Skin epidermis (tissue), 12 donors: ENCODE measurements around the gene STX1A.
"Not testable (repeated sequence)": the region's sequence is repeated elsewhere in the genome, so short reads cannot be mapped to it uniquely, and the experiment has no call there.

Experiments
- H3K27ac ChIP-seq, 21 experiments: fragments of 200-600 bp; sonication (generic) in 11 of 21; one replicate each; pipeline ENCODE4 v1.5.0; 2020; ENCODE audit warnings: mild to moderate bottlenecking in 3 of 21, inconsistent platforms in 2 of 21, moderate library complexity in 2 of 21
- H3K4me3 ChIP-seq, 7 experiments: fragments of 200-600 bp; sonication (generic) in 2 of 7; one replicate each; pipeline ENCODE4 v1.5.0; 2020; ENCODE audit warnings: inconsistent platforms in 2 of 7, mild to moderate bottlenecking in 2 of 7, moderate library complexity in 1 of 7

STX1A gene

GRCh38 chr7:73696372-73696771, 23.1 kb downstream of the STX1A start:
- Histone ChIP-seq H3K4me3 (no peak overlapping the region), H3K27ac (no peak overlapping the region)

GRCh38 chr7:73690646-73691045, 28.8 kb downstream of the STX1A start:
- Histone ChIP-seq H3K4me3 (no peak overlapping the region), H3K27ac (no peak overlapping the region)

- H3K4me3 ChIP-seq = no peak overlapping the region
- H3K27ac ChIP-seq = no peak overlapping the region
Observed at GRCh38 chr7:73688288-73688687, 31.2 kb downstream of the STX1A start.

- no peak overlapping the region for H3K4me3 ChIP-seq
Observed at GRCh38 chr7:73685311-73685710, 34.2 kb downstream of the STX1A start.

GRCh38 chr7:73683788-73684693, 35.4 kb downstream of the STX1A start:
- Histone ChIP-seq H3K27ac (peak overlapping the region; percentile 44 to 93 (median 86)), H3K4me3 (peak overlapping the region; percentile 70 to 98 (median 90))

More at GRCh38 chr7:73685311-73685710, 34.2 kb downstream of the STX1A start:
- H3K27ac ChIP-seq = no peak overlapping the region

DNA sequence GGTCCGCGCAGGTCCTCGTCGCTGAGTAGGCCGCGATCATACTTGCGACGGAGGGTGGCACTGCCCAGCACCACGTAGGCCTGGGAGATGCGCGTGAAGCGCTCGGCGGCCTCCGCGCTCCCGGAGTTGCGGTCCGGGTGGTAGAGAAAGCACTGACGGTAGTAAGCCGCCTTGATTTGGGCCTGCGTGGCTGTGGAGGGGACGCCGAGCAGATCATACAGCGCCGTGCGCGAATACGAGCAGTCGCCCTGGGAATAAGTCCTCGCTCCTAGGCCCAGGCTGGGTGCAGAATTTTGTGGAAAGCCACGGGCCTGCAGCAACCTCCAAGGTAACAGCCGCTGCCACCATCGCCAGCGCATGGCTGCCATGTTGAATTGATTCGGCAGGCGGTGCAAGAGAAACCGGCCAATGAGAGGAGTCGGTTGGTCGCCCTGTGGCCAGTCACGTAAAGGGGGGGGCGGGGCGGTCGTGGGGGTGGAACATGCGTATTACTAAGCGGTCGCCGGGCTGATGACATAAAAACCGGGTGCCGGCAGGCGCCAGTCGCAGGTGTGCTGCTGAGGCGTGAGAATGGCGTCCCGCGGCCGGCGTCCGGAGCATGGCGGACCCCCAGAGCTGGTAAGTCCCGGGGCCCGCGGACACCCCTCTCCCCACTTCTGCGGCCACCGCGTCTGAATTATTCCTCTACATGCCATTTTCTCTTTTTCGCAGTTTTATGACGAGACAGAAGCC, 36.2 kb downstream of the STX1A start, which contains the start of the genes BUD23 and DNAJC30:
BUD23 (plus strand) TSS at position 542 of the 732 bp plus-strand sequence; CDS start at position 571, 29 bp downstream.
DNAJC30 (minus strand) TSS at position 398 of the 732 bp plus-strand sequence; CDS start at position 368, 30 bp downstream.
- Histone ChIP-seq H3K4me3 (peak within 1 kb of the TSS; percentile 70 to 98 (median 90)), H3K27ac (peak within 1 kb of the TSS; percentile 70 to 93 (median 86))

DNA sequence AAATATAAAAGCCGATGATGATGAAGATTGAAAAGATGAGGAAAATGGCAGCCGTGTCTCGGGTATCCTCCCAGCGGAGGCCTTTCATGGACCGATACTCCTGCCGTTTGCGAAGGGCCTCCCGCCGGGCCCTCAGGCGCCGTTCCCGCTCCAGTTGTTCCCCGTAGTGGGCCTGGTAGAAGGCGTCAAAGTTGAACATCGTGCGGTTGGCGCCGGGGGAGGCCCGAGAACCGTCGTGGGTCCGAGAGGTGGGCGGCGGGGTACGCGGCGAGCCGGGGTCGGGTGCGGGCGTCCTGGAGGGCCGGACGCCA, 36.8 kb downstream of the STX1A start:
- Histone ChIP-seq H3K4me3 (peak overlapping the region; percentile 70 to 98 (median 90)), H3K27ac (peak overlapping the region; percentile 70 to 93 (median 86))

- no peak overlapping the region for H3K4me3 ChIP-seq
- H3K27ac ChIP-seq = no peak overlapping the region
Observed at GRCh38 chr7:73681031-73681430, 38.4 kb downstream of the STX1A start.

DNA sequence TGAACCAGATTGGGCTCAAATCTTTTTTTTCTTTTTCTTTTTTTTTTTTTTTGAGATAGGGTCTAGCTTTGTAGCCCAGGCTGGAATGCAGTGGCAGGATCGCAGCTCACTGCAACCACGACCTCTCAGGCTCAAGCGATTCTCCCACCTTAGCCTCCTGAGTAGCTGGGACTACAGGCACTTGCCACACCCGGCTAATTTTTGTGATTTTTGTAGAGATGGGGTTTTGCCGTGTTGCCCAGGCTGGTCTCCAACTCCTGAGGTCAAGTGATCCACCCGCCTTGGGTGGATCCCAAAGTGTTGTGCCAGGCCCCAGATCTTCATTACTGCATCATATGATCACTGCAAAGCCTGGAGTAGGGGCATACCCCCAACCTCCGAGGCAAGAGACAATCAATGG, 39.0 kb downstream of the STX1A start:
- no peak overlapping the region for H3K4me3 ChIP-seq
- no peak overlapping the region for H3K27ac ChIP-seq

DNA sequence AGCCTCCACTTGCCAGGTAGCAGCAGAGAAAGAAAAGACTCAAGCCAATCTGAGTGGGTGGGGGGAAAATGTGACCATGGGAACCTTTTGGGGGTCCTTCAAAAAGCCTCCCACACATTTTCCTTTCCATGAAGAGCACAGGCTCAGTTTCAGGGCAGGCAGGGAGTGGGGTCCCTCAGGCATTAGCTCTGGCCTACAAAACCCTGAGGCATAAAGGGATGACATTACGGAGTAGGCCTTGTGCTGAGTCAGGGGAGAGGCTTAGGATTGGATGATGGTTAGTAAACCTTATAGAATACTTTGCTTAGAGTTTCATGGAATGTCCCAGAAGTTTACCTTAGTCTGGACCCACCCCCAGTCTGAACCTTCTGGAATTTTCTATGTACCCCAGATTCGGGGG, 39.8 kb downstream of the STX1A start:
- no peak overlapping the region for H3K27ac ChIP-seq

GRCh38 chr7:73678862-73679261, 40.6 kb downstream of the STX1A start:
- H3K4me3 ChIP-seq = no peak overlapping the region
- no peak overlapping the region for H3K27ac ChIP-seq

More for the DNA sequence above, 39.8 kb downstream of the STX1A start:
- H3K4me3 ChIP-seq = no peak overlapping the region

GRCh38 chr7:73676062-73676461, 43.4 kb downstream of the STX1A start:
- not testable (repeated sequence) for H3K4me3 ChIP-seq, H3K27ac ChIP-seq

DNA sequence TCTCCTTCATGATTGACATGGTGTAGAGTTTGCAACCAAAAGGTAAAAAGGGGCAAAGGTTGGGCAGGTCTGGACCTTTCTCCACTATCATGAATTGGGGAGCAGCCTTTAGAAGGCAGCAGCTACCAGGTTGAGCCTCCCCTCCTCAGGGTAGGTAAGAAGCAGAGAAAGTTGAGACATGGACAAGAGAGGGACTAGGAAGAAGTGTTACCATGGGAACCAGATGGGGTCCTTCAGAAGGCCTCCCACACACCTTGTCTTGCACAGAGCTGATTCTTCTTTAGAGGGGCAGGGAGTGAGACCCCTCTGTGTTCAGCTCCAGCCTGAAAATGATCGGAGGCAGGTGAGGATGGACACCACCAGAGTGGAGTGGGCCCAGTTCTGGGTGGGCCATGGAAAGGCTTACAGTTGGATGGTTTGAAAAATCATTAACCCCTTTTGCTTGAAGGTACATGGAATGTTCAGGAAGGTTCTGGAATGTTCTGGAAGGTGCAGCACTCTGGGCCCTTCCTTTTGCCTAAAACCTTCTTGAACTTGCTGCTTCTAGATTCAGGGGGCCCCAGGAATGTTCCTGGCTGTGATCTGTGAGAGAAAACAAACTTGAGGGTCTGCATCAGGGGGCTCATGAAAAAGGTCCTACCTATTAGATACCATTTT, 44.9 kb downstream of the STX1A start:
- Histone ChIP-seq H3K4me3 (no peak overlapping the region), H3K27ac (no peak overlapping the region)

DNA sequence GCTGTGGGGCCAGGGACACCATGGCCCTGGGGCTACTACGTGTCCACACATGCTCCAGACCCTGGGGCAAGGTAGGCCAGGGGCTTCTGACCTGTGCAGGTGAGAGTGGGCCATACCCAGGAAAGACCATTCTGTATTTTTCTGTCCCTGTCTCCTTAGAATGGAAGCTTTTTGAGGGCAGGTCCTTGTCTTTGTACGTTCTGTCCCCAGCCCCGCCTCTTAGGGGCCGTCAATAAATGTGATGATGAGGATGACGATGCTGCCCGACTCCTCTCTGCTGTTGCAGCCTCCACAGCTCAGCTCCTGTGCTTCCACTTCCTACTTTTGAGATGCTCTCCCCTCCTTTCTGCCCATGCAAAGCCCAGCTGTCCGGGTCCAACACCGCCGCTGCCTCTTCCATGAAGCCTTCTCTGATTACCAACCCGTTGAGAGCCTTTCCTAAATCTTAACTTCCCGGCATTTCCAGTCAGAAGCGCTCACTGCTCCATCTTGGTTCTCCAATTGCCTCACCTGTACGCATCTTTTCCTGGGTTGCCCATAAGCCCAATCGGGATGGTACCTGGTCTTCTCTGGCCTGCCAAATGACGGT, 47.5 kb downstream of the STX1A start:
- Histone ChIP-seq H3K4me3 (no peak overlapping the region), H3K27ac (no peak overlapping the region)

DNA sequence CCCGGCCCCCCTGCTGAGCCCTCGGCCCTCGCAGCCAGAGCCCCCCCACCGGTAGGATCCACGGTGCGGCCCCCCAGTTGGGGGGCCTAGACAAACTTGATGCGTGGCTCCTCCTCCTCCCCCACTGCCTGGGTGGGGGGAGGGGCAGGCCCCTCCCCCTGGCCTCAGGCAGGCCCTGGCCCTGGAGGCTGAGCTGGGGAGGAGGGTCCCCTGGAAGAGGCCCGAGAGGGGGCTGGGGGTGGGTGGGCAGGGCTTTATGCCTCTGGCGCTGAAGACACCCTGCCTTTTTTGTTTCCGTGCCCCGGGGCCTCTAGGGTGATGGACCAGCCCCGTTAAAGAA, 48.2 kb downstream of the STX1A start:
- no peak overlapping the region for H3K27ac ChIP-seq
- no peak overlapping the region for H3K4me3 ChIP-seq

- Histone ChIP-seq H3K27ac (no peak overlapping the region), H3K4me3 (no peak overlapping the region)
Observed at GRCh38 chr7:73669858-73670385, 49.5 kb downstream of the STX1A start.

GRCh38 chr7:73669288-73669701, 50.2 kb downstream of the STX1A start:
- H3K4me3 ChIP-seq = no peak overlapping the region
- H3K27ac ChIP-seq = no peak overlapping the region

GRCh38 chr7:73668886-73669230, 50.6 kb downstream of the STX1A start:
- peak overlapping the region in 5 of 7 experiments; percentile 44 to 64 (median 56) for H3K4me3 ChIP-seq
- peak overlapping the region in 1 of 21 experiments; percentile 74 for H3K27ac ChIP-seq

- peak overlapping the region in 9 of 21 experiments; percentile 5 to 74 (median 45) for H3K27ac ChIP-seq
- H3K4me3 ChIP-seq = peak overlapping the region; percentile 28 to 64 (median 46)
Observed at GRCh38 chr7:73668103-73668885, 51.2 kb downstream of the STX1A start.
